B cell (primary cell): ENCODE measurements around the gene ABI3BP. TPM values are rescaled to one million over a fixed set of nuclear protein-coding genes. Genes with fewer than 3 reads are reported as not detected.

Experiments used
- ATAC-seq: fragments of 200-7000 bp; cut with Tn5 transposase; one replicate; pipeline ENCODE4 v1.10.0; 2021; ENCODE audit warnings: low read depth, mild to moderate bottlenecking, moderate number of reproducible peaks, moderate library complexity
- CTCF ChIA-PET: fragments of 350-600 bp; sonication (Branson Sonifier 250); formaldehyde crosslinking; loops from one replicate; lab custom pipeline; 2021; ENCODE audit warnings: antibody characterized with exemption, inconsistent platforms; lab: Charles Lee
- POLR2A ChIA-PET: fragments of 350-600 bp; sonication (Branson Sonifier 250); formaldehyde crosslinking; loops from one replicate; lab custom pipeline; 2021; ENCODE audit warnings: antibody characterized with exemption; lab: Charles Lee
- DNase-seq: peaks from one replicate; pipeline ENCODE4 v3.0.0; 2013
- H2AFZ ChIP-seq: 2 replicates; pipeline ENCODE4 v1.6.1; 2012; ENCODE audit warnings: mild to moderate bottlenecking, low read depth, low read length; ENCODE audit not compliant: insufficient read depth, poor library complexity, severe bottlenecking
- H3K27ac ChIP-seq, 2 donors: 1 replicate in 1 of 2; 2 replicates in 1 of 2; pipeline ENCODE4 v1.5.1; 2012 to 2013; ENCODE audit warnings: low read length in 2 of 2, mild to moderate bottlenecking in 2 of 2, moderate library complexity in 1 of 2
- H3K27me3 ChIP-seq, 4 experiments: fragments of 200-600 bp in 1 of 4; sonication (generic) in 1 of 4; replicated peaks in 1 of 4; 1 replicate in 2 of 4; 2 replicates in 2 of 4; pipeline versions ENCODE4 v1.6.1 to v1.7.0; 2013 to 2016; ENCODE audit warnings: low read length in 3 of 4, mild to moderate bottlenecking in 2 of 4, mixed read lengths in 1 of 4, moderate library complexity in 1 of 4; ENCODE audit not compliant: insufficient read depth in 4 of 4, control insufficient read depth in 3 of 4; ENCODE audit errors: control extremely low read depth in 1 of 4
- H3K36me3 ChIP-seq, 2 experiments: replicated peaks in 1 of 2; 1 replicate in 1 of 2; 2 replicates in 1 of 2; pipeline versions ENCODE4 v1.6.1 to v1.7.1; 2013; ENCODE audit warnings: low read length in 1 of 2; ENCODE audit not compliant: insufficient read depth in 2 of 2, control insufficient read depth in 1 of 2; ENCODE audit errors: control extremely low read depth in 1 of 2, extremely low read depth in 1 of 2
- H3K4me1 ChIP-seq, 2 donors: fragments of 200-600 bp in 1 of 2; sonication (generic) in 1 of 2; 1 replicate in 1 of 2; 2 replicates in 1 of 2; pipeline versions ENCODE4 v1.5.1 to v1.6.1; 2013 to 2017; ENCODE audit warnings: low read length in 2 of 2; ENCODE audit not compliant: control insufficient read depth in 2 of 2, insufficient read depth in 2 of 2
- H3K4me2 ChIP-seq: replicated peaks from 2 replicates; pipeline ENCODE3; 2012; ENCODE audit warnings: mild to moderate bottlenecking, low read depth, low read length; ENCODE audit not compliant: poor library complexity, severe bottlenecking
- H3K4me3 ChIP-seq, 5 experiments: fragments of 200-600 bp in 1 of 5; sonication (generic) in 1 of 5; 1 replicate in 3 of 5; 2 replicates in 2 of 5; pipeline versions ENCODE4 v1.5.1 to v1.7.0; 2011 to 2016; ENCODE audit warnings: low read length in 4 of 5, mild to moderate bottlenecking in 4 of 5, low read depth in 2 of 5, control low read depth in 1 of 5, moderate library complexity in 1 of 5; ENCODE audit not compliant: insufficient read depth in 1 of 5; ENCODE audit errors: control extremely low read depth in 1 of 5, extremely low read depth in 1 of 5
- H3K79me2 ChIP-seq: fragments of 200-600 bp; sonication (generic); one replicate; pipeline ENCODE4 v1.6.0; 2016; ENCODE audit warnings: low read length; ENCODE audit not compliant: control insufficient read depth, insufficient read depth
- H3K9ac ChIP-seq: fragments of 200-600 bp; sonication (generic); 2 replicates; pipeline ENCODE4 v1.6.1; 2017; ENCODE audit warnings: mild to moderate bottlenecking, low read length, moderate library complexity
- H3K9me3 ChIP-seq, 3 donors: one replicate each; pipeline versions ENCODE4 v1.6.1 to v1.7.1; 2013; ENCODE audit warnings: low read length in 2 of 3; ENCODE audit not compliant: control insufficient read depth in 2 of 3, insufficient read depth in 1 of 3; ENCODE audit errors: control extremely low read depth in 1 of 3
- H4K20me1 ChIP-seq: 2 replicates; pipeline ENCODE4 v1.6.0; 2012; ENCODE audit warnings: mild to moderate bottlenecking, low read length; ENCODE audit not compliant: insufficient read depth, control insufficient read depth, poor library complexity, severe bottlenecking
- H3K27ac Mint-ChIP-seq: one replicate; pipeline ENCODE4 v1.8.0; 2021; ENCODE audit warnings: mixed read lengths
- H3K27me3 Mint-ChIP-seq: one replicate; pipeline ENCODE4 v1.8.0; 2021; ENCODE audit warnings: mixed read lengths
- H3K4me1 Mint-ChIP-seq: one replicate; pipeline ENCODE4 v1.8.0; 2021; ENCODE audit warnings: mixed read lengths
- H3K4me3 Mint-ChIP-seq: one replicate; pipeline ENCODE4 v1.8.0; 2021; ENCODE audit warnings: mixed read lengths
- H3K9me3 Mint-ChIP-seq: one replicate; pipeline ENCODE4 v1.8.0; 2022; ENCODE audit warnings: mixed read lengths; ENCODE audit not compliant: insufficient read depth
- CTCF ChIP-seq: fragments of 200-600 bp; IDR thresholded peaks from one replicate; pipeline ENCODE4 v1.8.0; 2022; ENCODE audit warnings: antibody characterized with exemption, mild to moderate bottlenecking
- EZH2 ChIP-seq: IDR thresholded peaks from 2 replicates; pipeline ENCODE4 v1.6.1; 2012; ENCODE audit warnings: borderline replicate concordance, low read depth, mild to moderate bottlenecking, moderate library complexity, low read length; ENCODE audit not compliant: insufficient read depth, poor library complexity, severe bottlenecking
- WGBS: methylation state at CpG from one replicate; pipeline ENCODE4 v1.1.5; 2013; ENCODE audit warnings: missing lambda C conversion rate; ENCODE audit not compliant: insufficient coverage; 5-methylcytosine and 5-hydroxymethylcytosine counted together
- intact Hi-C: fragments of 100-400 bp; cut with micrococcal nuclease; formaldehyde crosslinking; loops from one replicate; pipeline ENCODE4 v1.10.0; 2022
- polyA plus RNA-seq: library from polyadenylated mRNA; depleted of rRNA; stranded (reverse); fragments of >200 nt; gene quantifications from 2 replicates; pipeline ENCODE4 v1.2.3, GENCODE V29; 2012
- total RNA-seq, 2 donors: library from RNA; stranded (reverse); fragments of 120-200 nt in 1 of 2; gene quantifications; 1 replicate in 1 of 2; 2 replicates in 1 of 2; pipeline versions ENCODE4 v1.2.3 to v1.2.4, GENCODE V29; 2013 to 2022

The ABI3BP gene
- total and polyA plus RNA-seq, 2 donors (not counting 1 experiment from before 2014, with no cell fraction given) = not detected

GRCh38 chr3:101036676-101037075 lies 43.5 kb upstream of the ABI3BP start:
- Histone ChIP-seq H3K4me1 (no peaks in the 10 kb centered on the region), H3K9ac (no peak overlapping the region), H2AFZ (no peak overlapping the region), H3K27ac (no peak overlapping the region), H3K36me3 (no peaks in the 10 kb centered on the region), H3K4me2 (no peak overlapping the region), H3K79me2 (no peaks in the 10 kb centered on the region), H4K20me1 (no peaks in the 10 kb centered on the region), H3K4me3 (no peak overlapping the region), H3K27me3 (no peaks in the 10 kb centered on the region), H3K9me3 (no peaks in the 10 kb centered on the region)
- TF ChIP-seq EZH2 = no peak
- TF ChIP-seq CTCF = no peak
- no peaks in the 10 kb centered on the region for H3K9me3 Mint-ChIP-seq
- DNase-seq (no peak), ATAC-seq (no peak)
- no peak overlapping the region for H3K27ac Mint-ChIP-seq
- intact Hi-C loops = no loop called here
- H3K27me3 Mint-ChIP-seq = no peaks in the 10 kb centered on the region
- ChIA-PET CTCF (no interaction called here), POLR2A (no interaction called here)
- 92% methylated on average over 2 of the region's 3 CpGs for WGBS
- H3K4me3 Mint-ChIP-seq = no peak overlapping the region
- H3K4me1 Mint-ChIP-seq = no peaks in the 10 kb centered on the region

- ChIA-PET CTCF (no interaction called here), POLR2A (no interaction called here)
- no CpG with 5 or more reads among the region's 1 CpG for WGBS
- Histone ChIP-seq H3K79me2 (no peaks in the 10 kb centered on the region), H3K4me1 (no peaks in the 10 kb centered on the region), H3K9ac (no peak overlapping the region), H3K9me3 (no peaks in the 10 kb centered on the region), H3K27ac (no peak overlapping the region), H3K4me3 (no peak overlapping the region), H2AFZ (no peak overlapping the region), H3K27me3 (no peaks in the 10 kb centered on the region), H3K36me3 (no peaks in the 10 kb centered on the region), H4K20me1 (no peaks in the 10 kb centered on the region), H3K4me2 (no peak overlapping the region)
- TF ChIP-seq EZH2 = no peak
- no peak for TF ChIP-seq CTCF
- intact Hi-C loops = no loop called here
- Mint-ChIP-seq H3K27ac (no peak overlapping the region), H3K9me3 (no peaks in the 10 kb centered on the region), H3K4me1 (no peaks in the 10 kb centered on the region), H3K4me3 (no peak overlapping the region), H3K27me3 (no peaks in the 10 kb centered on the region)
- ATAC-seq (no peak), DNase-seq (no peak)
Measured at GRCh38 chr3:101036213-101036618, 43.0 kb upstream of the ABI3BP start.
